ENCODE measurements around the gene IL12RB1. TPM values are rescaled to one million over a fixed set of nuclear protein-coding genes. Genes with fewer than 3 reads are reported as not detected.

Gene IL12RB1
- total RNA-seq, 1 experiment from 2014 or later, result not detected

DNA sequence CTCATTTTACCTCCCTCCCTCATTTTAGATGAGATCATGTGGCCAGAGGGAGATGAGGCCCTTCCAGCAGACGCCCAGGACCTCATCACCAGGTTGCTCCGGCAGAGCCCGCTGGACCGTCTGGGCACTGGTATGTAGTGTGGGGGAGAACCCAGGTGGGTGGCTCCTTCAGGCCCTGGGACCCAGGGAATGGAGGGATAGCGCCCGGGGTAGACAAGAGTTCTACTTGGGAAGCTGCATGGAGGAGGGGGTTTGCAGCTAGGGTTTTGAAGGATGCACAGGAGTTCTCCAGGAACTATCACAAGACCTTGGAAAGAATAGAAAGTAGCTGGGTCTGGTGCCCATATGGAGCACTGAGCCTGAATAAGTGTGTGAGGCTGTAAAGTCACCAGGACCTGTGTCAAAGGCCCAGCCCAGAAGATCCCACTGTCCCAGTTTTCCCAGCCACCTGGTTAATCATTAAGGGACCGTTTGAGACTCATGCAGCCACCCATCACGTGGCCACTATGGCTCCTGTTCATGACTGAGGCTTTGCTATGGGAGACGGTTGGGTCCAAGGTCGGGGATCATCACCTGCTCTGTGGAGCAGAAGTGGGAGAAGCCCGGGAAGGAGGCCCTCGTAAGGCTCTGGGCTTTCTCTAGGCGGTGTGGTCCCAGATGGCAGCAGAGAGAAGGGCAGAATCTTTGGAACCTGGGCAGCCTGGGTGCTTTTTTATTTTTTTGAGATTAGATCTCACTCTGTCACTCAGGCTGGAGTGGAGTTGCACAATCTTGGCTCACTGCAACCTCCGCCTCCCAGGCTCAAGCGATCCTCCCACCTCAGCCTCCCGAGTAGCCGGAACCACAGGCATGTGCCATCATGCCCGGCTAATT lies 49.2 kb upstream of the IL12RB1 start:
- ChIA-PET RAD21 (ENCODE audit: low non-redundant PET in 1 of 2, low total read pairs in 2 of 2, uncharacterized antibody in 2 of 2, unreplicated experiment in 2 of 2) (no interaction called here), CTCF (no interaction called here), POLR2A (no interaction called here)
- no peak overlapping the region for H3K9ac ChIP-seq (ENCODE audit: low read length)
- no peaks in the 10 kb centered on the region for H3K27me3 ChIP-seq (ENCODE audit: insufficient read depth, low read length)
- no peak overlapping the region for H3K4me2 ChIP-seq (ENCODE audit: low read length)
- no peak for DNase-seq (ENCODE audit: low read depth, low spot score)
- H3K79me2 ChIP-seq (ENCODE audit: insufficient read depth, low read length), result no peaks in the 10 kb centered on the region
- intact Hi-C loops (cut with micrococcal nuclease), result no loop called here
- H4K20me1 ChIP-seq (ENCODE audit: insufficient read depth), result no peaks in the 10 kb centered on the region
- H3K9me2 ChIP-seq (ENCODE audit: insufficient read depth), result no peaks in the 10 kb centered on the region
- H3K9me3 ChIP-seq (ENCODE audit: control insufficient read depth in 1 of 2, insufficient read depth in 1 of 2, low read depth in 1 of 2, low read length in 2 of 2), result no peaks in the 10 kb centered on the region
- no TSS peak for BruUV-seq (replicated peaks)
- peaks cover 8 to 9% of the 10 kb centered on the region in 2 experiments; a peak in 3 of 4 replicates for H3K36me3 ChIP-seq (ENCODE audit: control insufficient read depth in 1 of 2, insufficient read depth in 2 of 2, low read length in 2 of 2)
- H3K4me1 ChIP-seq (ENCODE audit: control insufficient read depth in 1 of 2, insufficient read depth in 2 of 2, low read length in 2 of 2), result no peaks in the 10 kb centered on the region
- no peak overlapping the region for H3K4me3 ChIP-seq (replicated peaks in 1 of 2; ENCODE audit: low read depth in 1 of 2, low read length in 2 of 2)
- no peak for ATAC-seq
- H3K27ac ChIP-seq (ENCODE audit: low read depth, low read length), result no peak overlapping the region
- no peak for TF ChIP-seq SIN3A (IDR thresholded peaks at IDR 0.05; ENCODE audit: low read depth)
- no peak for TF ChIP-seq TCF7L2 (IDR thresholded peaks at IDR 0.05; ENCODE audit: borderline replicate concordance, extremely low read depth, insufficient read depth, insufficient read length)
- no peak for TF ChIP-seq ELF1 (IDR thresholded peaks at IDR 0.05; ENCODE audit: borderline replicate concordance, low read depth)
- H2AFZ ChIP-seq (ENCODE audit: low read depth, low read length, poor library complexity, severe bottlenecking), result no peak overlapping the region

DNA sequence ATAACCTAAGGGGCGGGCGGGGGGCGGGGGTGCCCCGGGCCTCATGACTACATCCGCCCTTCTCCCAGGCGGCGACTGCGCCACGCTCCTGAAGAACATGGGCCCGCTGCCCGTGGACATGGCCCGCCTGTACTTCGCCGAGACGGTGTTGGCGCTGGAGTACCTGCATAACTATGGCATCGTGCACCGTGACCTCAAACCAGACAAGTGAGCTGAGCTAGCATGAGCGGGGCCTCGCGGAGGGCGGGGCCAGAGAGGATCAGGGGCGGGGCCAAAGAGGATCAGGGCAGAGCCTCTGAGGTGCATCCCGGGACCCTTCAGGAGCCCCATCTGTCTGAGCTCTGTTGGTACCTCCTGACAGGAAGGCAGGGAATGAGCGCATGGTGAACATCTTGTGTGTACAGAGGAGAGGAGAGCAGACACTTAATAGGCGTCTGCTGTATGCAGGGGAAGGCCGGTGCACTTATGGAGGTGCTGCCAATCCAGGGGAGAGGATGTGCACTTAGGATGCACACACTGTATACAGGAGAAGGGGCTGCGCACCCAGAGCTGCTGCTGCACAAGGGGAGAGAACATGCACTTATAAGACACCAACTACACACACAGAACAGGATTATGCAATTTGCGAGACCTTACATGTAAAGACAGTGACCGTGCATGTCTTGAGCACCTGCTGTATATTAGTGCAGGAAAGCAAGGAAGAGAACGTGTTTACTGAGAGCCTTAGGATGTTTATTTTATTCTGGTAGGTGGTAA lies 45.3 kb upstream of the IL12RB1 start:
- Histone ChIP-seq H3K9me2 (ENCODE audit: insufficient read depth) (no peaks in the 10 kb centered on the region), H3K27ac (ENCODE audit: low read depth, low read length) (no peak overlapping the region), H3K79me2 (ENCODE audit: insufficient read depth, low read length) (no peaks in the 10 kb centered on the region), H3K36me3 (ENCODE audit: control insufficient read depth in 1 of 2, insufficient read depth in 2 of 2, low read length in 2 of 2) (peaks cover 2 to 14% of the 10 kb centered on the region in 2 experiments; a peak in 2 of 4 replicates), H4K20me1 (ENCODE audit: insufficient read depth) (no peaks in the 10 kb centered on the region), H2AFZ (ENCODE audit: low read depth, low read length, poor library complexity, severe bottlenecking) (no peak overlapping the region), H3K4me1 (ENCODE audit: control insufficient read depth in 1 of 2, insufficient read depth in 2 of 2, low read length in 2 of 2) (no peaks in the 10 kb centered on the region), H3K4me2 (ENCODE audit: low read length) (no peak overlapping the region), H3K9me3 (ENCODE audit: control insufficient read depth in 1 of 2, insufficient read depth in 1 of 2, low read depth in 1 of 2, low read length in 2 of 2) (no peaks in the 10 kb centered on the region), H3K4me3 (replicated peaks in 1 of 2; ENCODE audit: low read depth in 1 of 2, low read length in 2 of 2) (no peak overlapping the region), H3K9ac (ENCODE audit: low read length) (no peak overlapping the region), H3K27me3 (ENCODE audit: insufficient read depth, low read length) (no peaks in the 10 kb centered on the region)
- POLR2A ChIA-PET, result no interaction called here
- CTCF ChIA-PET, result no interaction called here
- ATAC-seq, result peak; percentile 70
- intact Hi-C loops (cut with micrococcal nuclease), result no loop called here
- TF ChIP-seq POLR2A (IDR thresholded peaks at IDR 0.05; ENCODE audit: borderline replicate concordance, extremely low read depth, insufficient read depth, insufficient read length), result no peak
- TF ChIP-seq, protein P1, sequence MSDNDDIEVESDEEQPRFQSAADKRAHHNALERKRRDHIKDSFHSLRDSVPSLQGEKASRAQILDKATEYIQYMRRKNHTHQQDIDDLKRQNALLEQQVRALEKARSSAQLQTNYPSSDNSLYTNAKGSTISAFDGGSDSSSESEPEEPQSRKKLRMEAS (IDR thresholded peaks at IDR 0.05), result no peak
- TF ChIP-seq JUND (IDR thresholded peaks at IDR 0.05), result no peak
- no peak for TF ChIP-seq CBX3 (IDR thresholded peaks at IDR 0.05; ENCODE audit: low read depth)
- RAD21 ChIA-PET (ENCODE audit: low non-redundant PET in 1 of 2, low total read pairs in 2 of 2, uncharacterized antibody in 2 of 2, unreplicated experiment in 2 of 2), result interaction anchor here in 1 of 2 experiments (0.7 kb wide), 1 partner anchor 191 kb away, joined by 4 read pairs; the partner anchor contains the start of gene LSM4
- DNase-seq (ENCODE audit: low read depth, low spot score), result no peak
- BruUV-seq (replicated peaks), result no TSS peak

All from HCT116 (cell line).